ENCODE results near the gene FARS2. TPM values are rescaled to one million over a fixed set of nuclear protein-coding genes. Genes with fewer than 3 reads are reported as not detected.

Gene FARS2
- polyA plus RNA-seq, 1 donor (not counting 4 experiments of a cell fraction or from before 2014, with no cell fraction given) = 21.3 TPM

DNA sequence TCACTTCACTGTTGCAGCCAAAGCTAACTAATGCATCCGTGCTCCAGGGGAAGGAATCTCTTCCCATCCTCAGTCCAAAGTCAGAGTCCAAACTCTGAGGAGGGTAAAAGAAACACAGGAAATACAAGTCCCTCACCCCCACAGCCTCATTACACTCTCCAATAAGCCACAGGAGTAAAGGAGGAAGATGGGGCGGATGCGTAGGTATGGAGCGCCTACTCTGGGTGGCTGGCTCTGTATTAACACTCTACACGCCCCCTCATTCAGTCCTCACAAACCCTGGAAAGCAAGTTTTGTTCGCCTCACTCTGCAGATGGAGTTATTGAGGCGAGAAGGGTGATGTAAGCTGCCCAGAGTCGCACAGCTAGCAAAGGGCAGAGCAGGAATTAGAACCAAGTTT is 502.6 kb downstream of the FARS2 start:
- FAIRE-seq = no peak
- Histone ChIP-seq H3K4me3 (ENCODE audit: control insufficient read depth in 2 of 3, extremely low read depth in 1 of 3, insufficient read depth in 2 of 3, low read depth in 1 of 3, low read length in 3 of 3) (no peak overlapping the region), H2AFZ (ENCODE audit: control insufficient read depth, low read length) (no peak overlapping the region)

DNA sequence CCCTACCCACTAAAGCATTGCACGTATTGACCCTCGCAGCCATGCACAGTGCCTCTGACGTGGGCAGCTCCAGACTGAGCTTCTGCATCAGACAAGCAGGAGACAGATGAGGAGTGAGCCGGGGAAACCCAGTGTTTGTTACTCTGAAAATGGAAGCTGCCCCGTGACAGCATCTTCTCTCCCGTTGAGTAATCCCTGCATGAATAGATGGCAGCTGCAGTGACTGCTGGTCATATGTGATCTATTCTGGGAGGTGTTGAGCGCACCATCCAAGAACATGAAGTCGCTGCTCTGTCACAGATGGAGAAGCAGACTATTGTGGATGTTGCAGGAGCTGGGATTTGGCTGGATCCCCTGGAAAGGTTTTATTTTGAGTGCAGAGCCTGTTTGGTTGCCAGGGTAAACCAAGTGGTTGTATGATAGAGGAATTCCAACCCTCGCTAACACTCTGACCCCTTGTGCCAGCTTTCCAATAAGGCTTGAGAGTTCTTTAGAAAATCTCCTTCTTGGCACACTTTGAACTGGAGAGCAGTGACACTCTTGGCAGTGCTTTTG is 503.2 kb downstream of the FARS2 start:
- no peak overlapping the region for H2AFZ ChIP-seq (ENCODE audit: control insufficient read depth, low read length)
- H3K36me3 ChIP-seq (ENCODE audit: control insufficient read depth in 2 of 2, extremely low read depth in 1 of 2, insufficient read depth in 2 of 2, low read length in 2 of 2) = no peaks in the 10 kb centered on the region
- H3K4me1 ChIP-seq (ENCODE audit: control insufficient read depth, extremely low read depth, insufficient read depth, low read length) = no peaks in the 10 kb centered on the region
- no peaks in the 10 kb centered on the region for H3K9me3 ChIP-seq (ENCODE audit: control insufficient read depth, low read depth, low read length)
- no peaks in the 10 kb centered on the region for H4K20me1 ChIP-seq (ENCODE audit: control insufficient read depth, extremely low read depth, insufficient read depth, low read length)
- dilution Hi-C loops (cut with MboI; ENCODE audit: extremely low pct_ligation_motif_present, low sequenced_read_pairs) = no loop called here
- no peak overlapping the region for H3K27ac ChIP-seq (ENCODE audit: control insufficient read depth, insufficient read depth, low read length)
- no peak for TF ChIP-seq EZH2 (IDR thresholded peaks at IDR 0.05; ENCODE audit: low read length)
- TF ChIP-seq, protein P1, sequence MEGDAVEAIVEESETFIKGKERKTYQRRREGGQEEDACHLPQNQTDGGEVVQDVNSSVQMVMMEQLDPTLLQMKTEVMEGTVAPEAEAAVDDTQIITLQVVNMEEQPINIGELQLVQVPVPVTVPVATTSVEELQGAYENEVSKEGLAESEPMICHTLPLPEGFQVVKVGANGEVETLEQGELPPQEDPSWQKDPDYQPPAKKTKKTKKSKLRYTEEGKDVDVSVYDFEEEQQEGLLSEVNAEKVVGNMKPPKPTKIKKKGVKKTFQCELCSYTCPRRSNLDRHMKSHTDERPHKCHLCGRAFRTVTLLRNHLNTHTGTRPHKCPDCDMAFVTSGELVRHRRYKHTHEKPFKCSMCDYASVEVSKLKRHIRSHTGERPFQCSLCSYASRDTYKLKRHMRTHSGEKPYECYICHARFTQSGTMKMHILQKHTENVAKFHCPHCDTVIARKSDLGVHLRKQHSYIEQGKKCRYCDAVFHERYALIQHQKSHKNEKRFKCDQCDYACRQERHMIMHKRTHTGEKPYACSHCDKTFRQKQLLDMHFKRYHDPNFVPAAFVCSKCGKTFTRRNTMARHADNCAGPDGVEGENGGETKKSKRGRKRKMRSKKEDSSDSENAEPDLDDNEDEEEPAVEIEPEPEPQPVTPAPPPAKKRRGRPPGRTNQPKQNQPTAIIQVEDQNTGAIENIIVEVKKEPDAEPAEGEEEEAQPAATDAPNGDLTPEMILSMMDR (optimal IDR thresholded peaks at IDR 0.05 in 1 of 3, IDR thresholded peaks at IDR 0.05 in 1 of 3, conservative IDR thresholded peaks at IDR 0.05 in 1 of 3; ENCODE audit: extremely low read depth in 1 of 3, insufficient read depth in 2 of 3, low read length in 3 of 3) = no peak
- no peak overlapping the region for H3K4me3 ChIP-seq (ENCODE audit: control insufficient read depth in 2 of 3, extremely low read depth in 1 of 3, insufficient read depth in 2 of 3, low read depth in 1 of 3, low read length in 3 of 3)
- DNase-seq (ENCODE audit: low read depth, low spot score) (no peak), FAIRE-seq (no peak)
- no peak overlapping the region for H3K4me2 ChIP-seq (ENCODE audit: control insufficient read depth, extremely low read depth, insufficient read depth, low read depth, low read length)
- H3K27me3 ChIP-seq (ENCODE audit: control insufficient read depth, extremely low read depth, insufficient read depth, low read length) = no peaks in the 10 kb centered on the region
- no peaks in the 10 kb centered on the region for H3K79me2 ChIP-seq (ENCODE audit: control insufficient read depth, insufficient read depth, low read length)
- no peak overlapping the region for H3K9ac ChIP-seq (ENCODE audit: control insufficient read depth, extremely low read depth, insufficient read depth, low read length)
- H3K9me1 ChIP-seq (ENCODE audit: control insufficient read depth, extremely low read depth, insufficient read depth, low read length) = no peaks in the 10 kb centered on the region

More for the DNA sequence above, 502.6 kb downstream of the FARS2 start:
- no peak overlapping the region for H3K4me2 ChIP-seq (ENCODE audit: control insufficient read depth, extremely low read depth, insufficient read depth, low read depth, low read length)
- no peak overlapping the region for H3K27ac ChIP-seq (ENCODE audit: control insufficient read depth, insufficient read depth, low read length)
- no peak overlapping the region for H3K9ac ChIP-seq (ENCODE audit: control insufficient read depth, extremely low read depth, insufficient read depth, low read length)
- dilution Hi-C loops (cut with MboI; ENCODE audit: extremely low pct_ligation_motif_present, low sequenced_read_pairs) = no loop called here
- TF ChIP-seq EZH2 (IDR thresholded peaks at IDR 0.05; ENCODE audit: low read length) = no peak
- TF ChIP-seq, protein P1 (optimal IDR thresholded peaks at IDR 0.05 in 1 of 3, IDR thresholded peaks at IDR 0.05 in 1 of 3, conservative IDR thresholded peaks at IDR 0.05 in 1 of 3; ENCODE audit: extremely low read depth in 1 of 3, insufficient read depth in 2 of 3, low read length in 3 of 3) = no peak
- no peaks in the 10 kb centered on the region for H3K36me3 ChIP-seq (ENCODE audit: control insufficient read depth in 2 of 2, extremely low read depth in 1 of 2, insufficient read depth in 2 of 2, low read length in 2 of 2)
- no peaks in the 10 kb centered on the region for H3K27me3 ChIP-seq (ENCODE audit: control insufficient read depth, extremely low read depth, insufficient read depth, low read length)
- no peak for DNase-seq (ENCODE audit: low read depth, low spot score)
- no peaks in the 10 kb centered on the region for H4K20me1 ChIP-seq (ENCODE audit: control insufficient read depth, extremely low read depth, insufficient read depth, low read length)
- no peaks in the 10 kb centered on the region for H3K79me2 ChIP-seq (ENCODE audit: control insufficient read depth, insufficient read depth, low read length)
- no peaks in the 10 kb centered on the region for H3K9me3 ChIP-seq (ENCODE audit: control insufficient read depth, low read depth, low read length)
- no peaks in the 10 kb centered on the region for H3K9me1 ChIP-seq (ENCODE audit: control insufficient read depth, extremely low read depth, insufficient read depth, low read length)
- no peaks in the 10 kb centered on the region for H3K4me1 ChIP-seq (ENCODE audit: control insufficient read depth, extremely low read depth, insufficient read depth, low read length)
